ENCODE measurements around the gene KPNA3. TPM values are rescaled to one million over a fixed set of nuclear protein-coding genes. Genes with fewer than 3 reads are reported as not detected.
"Not testable (repeated sequence)": the region's sequence is repeated elsewhere in the genome, so short reads cannot be mapped to it uniquely, and the experiment has no call there.

Gene KPNA3
- total RNA-seq, 1 donor: 26.8 TPM

- no peaks in the 10 kb centered on the region for H3K4me1 ChIP-seq (ENCODE audit: insufficient read depth, low read length)
- no peaks in the 10 kb centered on the region for H3K9me3 ChIP-seq (ENCODE audit: low read depth, low read length)
- no peaks in the 10 kb centered on the region for H3K27me3 ChIP-seq (ENCODE audit: insufficient read depth, low read length)
- no peak overlapping the region for H3K4me3 ChIP-seq (ENCODE audit: low read length)
These were observed 52.8 kb downstream of the KPNA3 start for GRCh38 chr13:49739498-49740187.

- H3K4me1 ChIP-seq (ENCODE audit: insufficient read depth, low read length): no peaks in the 10 kb centered on the region
- H3K4me3 ChIP-seq (ENCODE audit: low read length): no peak overlapping the region
- no peaks in the 10 kb centered on the region for H3K27me3 ChIP-seq (ENCODE audit: insufficient read depth, low read length)
- H3K9me3 ChIP-seq (ENCODE audit: low read depth, low read length): no peaks in the 10 kb centered on the region
These were observed 59.1 kb downstream of the KPNA3 start for GRCh38 chr13:49733181-49733951.

GRCh38 chr13:49731766-49732165 lies 60.7 kb downstream of the KPNA3 start:
- H3K4me1 ChIP-seq (ENCODE audit: insufficient read depth, low read length): no peaks in the 10 kb centered on the region
- no peaks in the 10 kb centered on the region for H3K27me3 ChIP-seq (ENCODE audit: insufficient read depth, low read length)
- H3K9me3 ChIP-seq (ENCODE audit: low read depth, low read length): no peaks in the 10 kb centered on the region
- no peak overlapping the region for H3K4me3 ChIP-seq (ENCODE audit: low read length)

DNA sequence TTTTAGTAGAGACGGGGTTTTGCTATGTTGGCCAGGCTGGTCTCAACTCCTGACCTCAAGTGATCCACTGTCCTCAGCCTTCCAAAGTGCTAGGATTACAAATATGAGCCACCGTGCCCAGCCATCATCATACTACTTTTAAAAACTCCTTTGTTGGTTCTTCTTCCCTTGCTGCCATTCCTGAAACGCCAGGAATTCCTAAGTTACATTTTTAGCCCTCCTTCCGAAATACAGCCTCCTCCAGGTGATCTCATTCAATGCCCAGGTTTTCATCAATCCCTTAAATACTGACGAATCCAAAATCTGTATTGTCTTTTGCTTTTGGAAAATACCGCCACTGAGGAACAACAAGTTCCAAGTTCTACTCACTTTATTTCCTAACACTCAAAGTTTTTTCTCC lies 75.9 kb downstream of the KPNA3 start:
- Histone ChIP-seq H3K4me1 (ENCODE audit: insufficient read depth, low read length) (no peaks in the 10 kb centered on the region), H3K27me3 (ENCODE audit: insufficient read depth, low read length) (no peaks in the 10 kb centered on the region), H3K9me3 (ENCODE audit: low read depth, low read length) (peaks cover 19% of the 10 kb centered on the region), H3K4me3 (ENCODE audit: low read length) (no peak overlapping the region)

DNA sequence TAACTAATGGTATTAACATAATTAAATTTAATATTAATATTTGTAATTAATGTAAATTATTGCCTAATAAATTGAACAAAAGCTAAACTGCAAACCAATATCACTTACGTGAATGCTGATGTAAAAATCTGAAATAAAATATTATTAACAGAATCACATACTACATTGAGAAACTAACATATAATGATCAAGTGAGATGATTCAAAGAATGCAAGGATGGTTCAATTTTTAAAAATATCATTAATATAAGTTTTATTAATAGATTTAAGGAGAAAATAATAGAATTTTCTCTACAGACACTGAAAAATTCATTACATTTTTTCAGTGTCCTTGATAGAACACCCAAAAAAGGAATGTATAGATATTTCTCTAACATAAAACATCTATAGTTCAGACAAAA lies 77.7 kb downstream of the KPNA3 start:
- H3K4me3 ChIP-seq (ENCODE audit: low read length): no peak overlapping the region

GRCh38 chr13:49711218-49711863 lies 81.1 kb downstream of the KPNA3 start:
- Histone ChIP-seq H3K4me3 (ENCODE audit: low read length) (no peak overlapping the region), H3K4me1 (ENCODE audit: insufficient read depth, low read length) (no peaks in the 10 kb centered on the region), H3K27me3 (ENCODE audit: insufficient read depth, low read length) (no peaks in the 10 kb centered on the region), H3K9me3 (ENCODE audit: low read depth, low read length) (peaks cover 19% of the 10 kb centered on the region)

More for the DNA sequence above, 77.7 kb downstream of the KPNA3 start:
- H3K27me3 ChIP-seq (ENCODE audit: insufficient read depth, low read length): no peaks in the 10 kb centered on the region
- H3K9me3 ChIP-seq (ENCODE audit: low read depth, low read length): peaks cover 19% of the 10 kb centered on the region
- no peaks in the 10 kb centered on the region for H3K4me1 ChIP-seq (ENCODE audit: insufficient read depth, low read length)

DNA sequence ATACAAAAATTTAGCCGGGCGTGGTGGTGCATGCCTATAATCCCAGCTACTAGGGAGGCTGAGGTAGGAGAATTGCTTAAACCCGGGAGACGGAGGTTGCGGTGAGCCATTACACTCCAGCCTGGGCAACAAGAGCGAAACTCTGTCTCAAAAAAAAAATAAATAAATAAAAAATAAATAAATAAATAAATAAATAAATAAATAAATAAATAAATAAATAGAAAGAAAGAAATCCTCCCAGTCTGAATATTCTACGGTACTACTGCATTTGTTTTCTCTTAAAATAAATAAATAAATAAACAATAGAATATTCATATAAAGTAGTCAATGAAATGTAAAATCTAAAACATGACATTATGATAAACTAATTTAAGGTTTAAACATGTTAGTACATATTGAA lies 88.2 kb downstream of the KPNA3 start:
- not testable (repeated sequence) for H3K4me3 ChIP-seq (ENCODE audit: low read length); H3K9me3 ChIP-seq (ENCODE audit: low read depth, low read length); H3K27me3 ChIP-seq (ENCODE audit: insufficient read depth, low read length); H3K4me1 ChIP-seq (ENCODE audit: insufficient read depth, low read length)

DNA sequence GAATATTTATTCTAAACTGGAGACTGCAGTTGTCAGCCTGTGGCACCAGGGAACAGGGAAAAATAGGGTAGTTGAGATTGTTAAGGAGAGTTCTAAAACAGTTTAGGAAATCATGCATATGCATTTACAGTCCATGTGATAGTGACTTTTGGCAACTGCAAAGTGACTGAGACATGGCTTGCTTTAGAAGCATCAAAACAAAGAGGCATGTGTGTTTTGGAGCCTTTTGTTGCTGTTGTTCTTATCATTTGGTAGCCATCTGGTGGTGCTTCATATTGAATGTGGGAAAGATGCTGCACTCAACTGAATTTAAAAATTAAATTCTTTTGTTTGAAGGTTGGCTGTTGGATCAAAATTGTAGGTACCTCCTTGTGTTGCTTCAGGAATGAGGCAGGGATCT lies 91.0 kb downstream of the KPNA3 start:
- Histone ChIP-seq H3K4me1 (ENCODE audit: insufficient read depth, low read length) (no peaks in the 10 kb centered on the region), H3K27me3 (ENCODE audit: insufficient read depth, low read length) (no peaks in the 10 kb centered on the region), H3K9me3 (ENCODE audit: low read depth, low read length) (no peaks in the 10 kb centered on the region), H3K4me3 (ENCODE audit: low read length) (no peak overlapping the region)

DNA sequence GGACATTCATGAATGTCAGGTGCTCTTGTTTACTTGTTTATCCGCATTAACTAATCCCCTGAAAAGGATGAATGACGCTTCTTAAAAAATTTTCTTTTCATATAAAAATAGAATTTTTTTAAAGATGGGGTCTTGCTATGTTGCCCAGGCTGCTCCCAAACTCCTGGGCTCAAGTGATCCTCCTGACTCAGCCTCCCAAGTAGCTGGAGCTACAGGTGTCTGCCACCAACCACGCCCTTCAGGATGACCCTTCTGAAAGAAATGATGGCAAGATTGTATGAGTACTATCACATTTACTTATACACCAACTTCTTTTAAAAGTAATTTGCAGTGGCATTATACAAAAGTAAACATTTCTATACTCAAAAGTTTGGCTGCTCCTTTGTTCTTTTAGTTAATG lies 95.0 kb downstream of the KPNA3 start:
- Histone ChIP-seq H3K4me1 (ENCODE audit: insufficient read depth, low read length) (peaks cover 12% of the 10 kb centered on the region), H3K27me3 (ENCODE audit: insufficient read depth, low read length) (no peaks in the 10 kb centered on the region), H3K9me3 (ENCODE audit: low read depth, low read length) (no peaks in the 10 kb centered on the region), H3K4me3 (ENCODE audit: low read length) (no peak overlapping the region)

DNA sequence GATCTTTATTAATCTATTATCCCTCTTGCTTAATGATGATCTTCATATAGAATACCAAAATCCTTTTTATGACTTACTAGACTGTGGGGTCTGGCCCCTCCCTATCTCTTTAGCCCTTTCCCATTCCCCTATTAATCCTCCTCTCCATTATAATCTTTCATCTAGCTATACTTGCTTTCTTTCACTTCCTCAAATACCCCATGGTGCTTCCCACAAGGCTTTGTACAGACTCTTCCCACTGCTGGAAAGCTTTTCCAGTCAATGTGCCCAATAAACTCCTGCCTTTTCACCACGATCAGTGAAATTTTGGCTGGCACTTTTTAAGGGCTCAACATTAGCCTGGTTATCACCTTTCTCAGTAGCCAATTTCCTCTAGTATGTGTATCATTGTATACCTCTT lies 98.0 kb downstream of the KPNA3 start:
- peaks cover 29% of the 10 kb centered on the region for H3K4me1 ChIP-seq (ENCODE audit: insufficient read depth, low read length)
- no peaks in the 10 kb centered on the region for H3K9me3 ChIP-seq (ENCODE audit: low read depth, low read length)
- no peak overlapping the region for H3K4me3 ChIP-seq (ENCODE audit: low read length)
- H3K27me3 ChIP-seq (ENCODE audit: insufficient read depth, low read length): no peaks in the 10 kb centered on the region

DNA sequence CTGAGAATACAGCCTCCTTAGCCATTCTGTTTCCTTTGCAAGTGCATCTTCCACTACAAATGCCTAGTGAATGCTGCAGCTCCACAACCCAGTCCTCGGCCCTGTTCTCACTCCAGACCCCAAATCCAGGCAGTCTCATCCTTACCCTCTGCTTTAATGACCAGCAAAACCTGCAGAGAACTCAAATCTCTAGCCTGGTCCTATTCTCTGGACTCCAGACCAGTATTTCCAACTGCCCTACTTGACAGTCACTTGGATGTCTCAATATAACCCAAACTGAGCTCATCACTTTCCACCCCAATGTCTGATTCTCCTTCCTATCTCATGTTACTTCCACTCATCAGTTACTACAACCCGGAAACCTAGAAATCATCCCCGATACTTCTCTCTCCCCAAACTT lies 98.6 kb downstream of the KPNA3 start:
- Histone ChIP-seq H3K4me1 (ENCODE audit: insufficient read depth, low read length) (peaks cover 29% of the 10 kb centered on the region), H3K9me3 (ENCODE audit: low read depth, low read length) (no peaks in the 10 kb centered on the region), H3K27me3 (ENCODE audit: insufficient read depth, low read length) (no peaks in the 10 kb centered on the region), H3K4me3 (ENCODE audit: low read length) (no peak overlapping the region)

DNA sequence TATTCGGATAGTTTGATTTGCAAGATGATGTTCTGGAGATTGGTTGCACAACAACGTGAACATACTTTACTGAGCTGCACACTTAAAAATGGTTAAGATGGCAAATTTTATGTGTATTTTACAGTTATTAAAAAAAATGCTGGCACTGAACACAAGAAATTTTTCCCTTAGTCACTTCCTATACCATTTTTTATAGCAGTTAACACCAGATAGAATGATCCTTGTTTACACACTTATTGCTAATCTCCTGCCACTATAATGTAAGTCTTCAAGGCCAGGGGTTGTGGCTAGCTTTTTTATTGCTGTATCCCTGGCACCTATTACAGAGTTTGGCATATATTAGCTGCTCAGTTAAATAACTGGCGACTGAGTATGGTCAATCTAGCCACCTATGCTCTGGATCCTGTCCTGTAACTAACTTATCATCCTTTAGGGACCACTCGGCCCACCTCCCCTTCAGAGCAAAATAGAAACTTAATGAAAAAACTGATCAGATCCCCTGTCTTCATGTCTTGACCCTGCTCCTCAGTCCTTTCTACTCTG lies 99.2 kb downstream of the KPNA3 start:
- Histone ChIP-seq H3K27me3 (ENCODE audit: insufficient read depth, low read length) (no peaks in the 10 kb centered on the region), H3K4me1 (ENCODE audit: insufficient read depth, low read length) (peaks cover 29% of the 10 kb centered on the region), H3K4me3 (ENCODE audit: low read length) (no peak overlapping the region), H3K9me3 (ENCODE audit: low read depth, low read length) (no peaks in the 10 kb centered on the region)

DNA sequence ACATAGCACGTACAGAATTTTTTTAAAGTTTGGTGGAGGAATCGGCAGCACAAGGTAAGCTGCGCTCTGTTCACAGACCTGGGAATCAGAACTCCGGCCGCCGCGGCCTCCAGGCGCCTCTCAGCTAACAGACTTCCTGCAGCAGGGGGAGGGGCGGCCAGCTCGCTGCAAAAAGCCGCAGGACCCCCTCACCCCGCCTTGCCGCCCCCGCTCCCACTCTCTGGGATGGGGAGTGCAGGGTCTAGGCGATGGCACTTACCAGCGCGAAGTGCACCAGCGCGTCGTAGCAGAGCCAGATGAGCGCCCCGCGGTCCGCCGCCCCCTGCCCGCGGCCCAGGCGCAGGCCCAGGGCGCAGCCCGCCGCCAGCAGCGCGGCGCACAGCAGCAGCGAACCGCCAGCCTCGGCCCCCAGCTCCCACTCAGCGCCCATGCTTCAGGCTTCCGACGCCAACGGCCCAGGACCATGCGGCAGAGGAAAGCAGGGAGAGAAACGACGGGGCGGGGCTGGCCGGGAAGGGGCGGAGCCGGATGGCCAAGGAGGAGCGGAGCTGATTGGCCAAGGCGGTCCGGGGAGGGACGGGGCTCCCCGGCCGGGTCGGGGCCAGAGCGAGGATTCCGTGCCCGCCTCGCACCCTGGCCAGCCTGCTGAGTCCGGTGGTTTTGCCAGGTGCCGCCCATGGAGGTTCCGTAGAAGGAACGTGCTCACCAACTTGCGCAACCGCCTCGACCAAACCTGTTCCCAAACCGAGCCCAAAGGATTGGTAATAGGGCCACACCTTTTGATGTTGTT lies 101.3 kb downstream of the KPNA3 start, which contains the start of gene EBPL:
Gene EBPL (minus strand): TSS at position 492 of the 790 bp plus-strand sequence. CDS start 62 bp downstream, at position 430.
- H3K4me1 ChIP-seq (ENCODE audit: insufficient read depth, low read length): peaks cover 29% of the 10 kb centered on the region
- peak within 1 kb of the TSS; percentile 80 for H3K4me3 ChIP-seq (ENCODE audit: low read length)
- no peaks in the 10 kb centered on the region for H3K27me3 ChIP-seq (ENCODE audit: insufficient read depth, low read length)

DNA sequence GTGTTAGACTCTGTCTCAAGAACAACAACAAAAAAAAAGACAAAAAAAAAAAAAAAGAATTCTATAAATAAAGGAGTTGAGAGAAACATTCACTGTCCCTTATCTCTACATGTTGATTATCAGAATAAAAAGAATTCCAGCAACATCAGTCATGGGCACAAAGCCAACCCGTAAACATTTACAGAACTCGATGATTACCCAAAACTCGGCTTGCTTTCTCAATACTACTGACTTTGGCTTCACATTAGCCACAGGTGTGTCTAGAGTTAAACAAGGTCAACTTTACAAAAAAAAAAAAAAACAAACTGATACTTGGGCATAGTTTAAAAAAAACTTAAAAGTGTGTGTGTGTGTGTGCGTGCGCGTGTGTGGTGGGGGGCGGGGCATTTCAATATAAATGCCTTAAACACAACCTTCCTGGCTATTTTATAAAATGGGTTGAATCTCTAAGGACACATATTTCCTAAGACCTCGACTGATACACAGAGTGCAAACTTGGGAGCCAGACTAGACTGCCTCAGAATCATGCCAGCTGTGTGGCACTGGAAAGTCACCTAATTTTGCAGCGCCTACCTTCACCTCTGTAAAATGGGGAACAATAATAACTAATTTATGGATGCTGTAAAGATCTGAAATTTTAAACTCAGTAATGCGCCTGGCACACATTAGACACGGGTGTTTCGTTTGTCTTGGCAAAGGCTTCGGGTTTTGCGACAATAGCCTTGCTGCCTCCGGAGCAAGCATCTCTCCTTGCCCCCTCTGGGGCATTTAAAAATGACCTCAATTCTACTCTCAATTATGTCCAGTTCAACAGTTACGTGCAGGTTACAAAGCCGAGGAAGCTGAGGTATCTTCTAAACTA lies 102.1 kb downstream of the KPNA3 start:
- H3K4me1 ChIP-seq (ENCODE audit: insufficient read depth, low read length): peaks cover 29% of the 10 kb centered on the region
- H3K27me3 ChIP-seq (ENCODE audit: insufficient read depth, low read length): no peaks in the 10 kb centered on the region
- no peaks in the 10 kb centered on the region for H3K9me3 ChIP-seq (ENCODE audit: low read depth, low read length)
- H3K4me3 ChIP-seq (ENCODE audit: low read length): peak overlapping the region; percentile 80

More for the DNA sequence above, 101.3 kb downstream of the KPNA3 start, which contains the start of gene EBPL:
- no peaks in the 10 kb centered on the region for H3K9me3 ChIP-seq (ENCODE audit: low read depth, low read length)

All from mononuclear cell (primary cell).